A549 treated with AZD9567 at 1 μM for 4 hours (cell line): ENCODE measurements around the gene C4B. TPM values are rescaled to one million over a fixed set of nuclear protein-coding genes. Genes with fewer than 3 reads are reported as not detected.

Source experiments
- total RNA-seq: library from RNA; stranded (reverse); fragments of 200-300 nt; extraction: Qiagen RNA extraction; gene quantifications from 5 replicates; pipeline ENCODE4 v1.2.3, GENCODE V29; 2022; ENCODE audit not compliant: insufficient read depth

The C4B gene
- total RNA-seq, result 0.79 to 0.99 TPM (median 0.85 TPM) in 4 of 5 replicates, not detected in the other

GRCh38 chr6:32014547-32014946 lies at the start of gene C4B:
Gene C4B (plus strand): TSS chr6:32014795. CDS start chr6:32014846, 51 bp downstream.

GRCh38 chr6:31971993-31972708 lies 42.4 kb upstream of the C4B start, which contains the start of gene DXO:
Gene DXO (minus strand): TSS chr6:31972138. CDS start chr6:31971675, 463 bp downstream.

GRCh38 chr6:31981744-31982143 lies 32.9 kb upstream of the C4B start, which contains the start of gene C4A:
Gene C4A (plus strand): TSS chr6:31982057. CDS start chr6:31982108, 51 bp downstream.

GRCh38 chr6:32037598-32038524 lies 23.3 kb downstream of the C4B start, which contains the start of gene CYP21A2:
Gene CYP21A2 (plus strand): TSS chr6:32038415. CDS start chr6:32038423, 8 bp downstream.

Other genes starting within 250 kb of the C4B start
- 1.6 to 4.5 TPM (median 1.8 TPM) in 5 replicates for gene VWA7, start 237.5 kb upstream of the C4B start, total RNA-seq
- gene VARS1, start 219.0 kb upstream of the C4B start, total RNA-seq, result 46.5 to 58.0 TPM (median 53.6 TPM) in 5 replicates
- 42.7 to 60.2 TPM (median 57.9 TPM) in 5 replicates for gene LSM2, start 207.8 kb upstream of the C4B start, total RNA-seq
- gene HSPA1L, start 199.5 kb upstream of the C4B start, total RNA-seq, result 0.97 to 1.8 TPM (median 1.1 TPM) in 5 replicates
- 189 to 295 TPM (median 214 TPM) in 5 replicates for gene HSPA1A, start 199.3 kb upstream of the C4B start, total RNA-seq
- 154 to 227 TPM (median 167 TPM) in 5 replicates for gene HSPA1B, start 187.1 kb upstream of the C4B start, total RNA-seq
- gene NEU1, start 152.0 kb upstream of the C4B start, total RNA-seq, result 27.6 to 34.9 TPM (median 30.4 TPM) in 5 replicates
- gene SLC44A4, start 135.8 kb upstream of the C4B start, total RNA-seq, result 0.05 TPM in 1 of 5 replicates, not detected in the others
- 25.4 to 29.9 TPM (median 28.1 TPM) in 5 replicates for gene EHMT2, start 117.1 kb upstream of the C4B start, total RNA-seq
- 2.9 to 3.6 TPM (median 3.3 TPM) in 5 replicates for gene ZBTB12, start 112.7 kb upstream of the C4B start, total RNA-seq
- gene C2, start 87.1 kb upstream of the C4B start, total RNA-seq, result 0.16 to 0.44 TPM (median 0.20 TPM) in 4 of 5 replicates, not detected in the other
- gene CFB, start 68.7 kb upstream of the C4B start, total RNA-seq, result 1.3 to 2.6 TPM (median 2.4 TPM) in 5 replicates
- 75.8 to 81.6 TPM (median 76.7 TPM) in 5 replicates for gene NELFE, start 55.8 kb upstream of the C4B start, total RNA-seq
- 25.9 to 29.7 TPM (median 26.7 TPM) in 5 replicates for gene SKIC2, start 55.6 kb upstream of the C4B start, total RNA-seq
- 11.5 to 12.7 TPM (median 11.8 TPM) in 5 replicates for gene DXO, start 42.7 kb upstream of the C4B start, total RNA-seq
- gene C4A, start 32.7 kb upstream of the C4B start, total RNA-seq, result 1.0 to 2.2 TPM (median 1.3 TPM) in 4 of 5 replicates, not detected in the other
- gene CYP21A2, start 23.6 kb downstream of the C4B start, total RNA-seq, result 0.05 TPM in 1 of 5 replicates, not detected in the others
- gene TNXB, start 94.5 kb downstream of the C4B start, total RNA-seq, result 0.56 to 0.68 TPM (median 0.61 TPM) in 4 of 5 replicates, not detected in the other
- 27.7 to 34.3 TPM (median 33.5 TPM) in 5 replicates for gene ATF6B, start 113.5 kb downstream of the C4B start, total RNA-seq
- 6.6 to 10.5 TPM (median 7.4 TPM) in 5 replicates for gene FKBPL, start 115.5 kb downstream of the C4B start, total RNA-seq
- gene PRRT1, start 137.1 kb downstream of the C4B start, total RNA-seq, result 0.44 to 0.70 TPM (median 0.59 TPM) in 4 of 5 replicates, not detected in the other
- gene PPT2, start 139.3 kb downstream of the C4B start, total RNA-seq, result 6.9 to 8.6 TPM (median 7.5 TPM) in 5 replicates
- gene EGFL8, start 149.8 kb downstream of the C4B start, total RNA-seq, result 1.8 to 3.0 TPM (median 2.1 TPM) in 4 of 5 replicates, not detected in the other
- 30.2 to 39.5 TPM (median 37.4 TPM) in 5 replicates for gene AGPAT1, start 161.3 kb downstream of the C4B start, total RNA-seq
- gene RNF5, start 163.6 kb downstream of the C4B start, total RNA-seq, result 31.8 to 46.9 TPM (median 46.1 TPM) in 5 replicates
- gene AGER, start 169.5 kb downstream of the C4B start, total RNA-seq, result 1.3 to 1.8 TPM (median 1.7 TPM) in 4 of 5 replicates, not detected in the other
- gene PBX2, start 175.4 kb downstream of the C4B start, total RNA-seq, result 11.3 to 14.9 TPM (median 14.0 TPM) in 5 replicates
- 0.23 to 0.40 TPM (median 0.31 TPM) in 4 of 5 replicates, not detected in the other for gene GPSM3, start 177.8 kb downstream of the C4B start, total RNA-seq
- gene NOTCH4, start 209.3 kb downstream of the C4B start, total RNA-seq, result 0.69 to 0.87 TPM (median 0.79 TPM) in 4 of 5 replicates, not detected in the other